Colonic mucosa (tissue), 4 donors: ENCODE results near the gene NCKAP5. TPM values are rescaled to one million over a fixed set of nuclear protein-coding genes. Genes with fewer than 3 reads are reported as not detected.

Experiments
- DNase-seq: peaks from one replicate; pipeline ENCODE4 v3.0.0-alpha.2; 2020
- H3K27ac ChIP-seq: fragments of 200-600 bp; one replicate; pipeline ENCODE4 v1.8.0; 2021
- H3K27me3 ChIP-seq: fragments of 200-600 bp; one replicate; pipeline ENCODE4 v1.8.0; 2021
- H3K36me3 ChIP-seq: fragments of 200-600 bp; one replicate; pipeline ENCODE4 v1.8.0; 2021
- H3K4me1 ChIP-seq: fragments of 200-600 bp; one replicate; pipeline ENCODE4 v1.8.0; 2021; ENCODE audit warnings: mild to moderate bottlenecking
- H3K4me3 ChIP-seq: fragments of 200-600 bp; one replicate; pipeline ENCODE4 v1.8.0; 2021
- H3K9ac ChIP-seq, 2 donors: one replicate each; pipeline ENCODE4 v1.7.0; 2013; ENCODE audit warnings: control low read depth in 2 of 2, low read depth in 2 of 2, low read length in 2 of 2
- H3K9me3 ChIP-seq: fragments of 200-600 bp; one replicate; pipeline ENCODE4 v1.8.0; 2021
- intact Hi-C: fragments of 100-400 bp; cut with DNase I; formaldehyde crosslinking; loops from one replicate; pipeline ENCODE4 v1.14.1; 2022
- total RNA-seq, 2 donors: library from RNA; stranded (reverse); fragmentation: NEBNext Ultra II Directional in 1 of 2; extraction: Animal tissue kit (Norgen Biotek cat#: 25700) in 1 of 2; gene quantifications; one replicate each; pipeline ENCODE4 v1.2.1, GENCODE V29; 2021
- TF ChIP-seq, protein P1 (sequence below): fragments of 200-600 bp; IDR thresholded peaks from one replicate; pipeline ENCODE4 v1.8.0; 2022; ENCODE audit warnings: antibody characterized with exemption, mild to moderate bottlenecking
- donor health status: healthy.
- donor health status: DM: no; HTN: no; CAD: no.
- donor health status: DM: no; HTN: no; CAD: no.

NCKAP5 gene
- total RNA-seq, 2 donors from 2014 or later, result 2.9 to 3.7 TPM

GRCh38 chr2:133371286-133371685 is 197.0 kb downstream of the NCKAP5 start:
- no peaks in the 10 kb centered on the region for H3K36me3 ChIP-seq
- no peak overlapping the region for H3K4me3 ChIP-seq
- H3K4me1 ChIP-seq, result no peaks in the 10 kb centered on the region
- no peak for DNase-seq
- no peak overlapping the region for H3K27ac ChIP-seq
- no peak overlapping the region for H3K9ac ChIP-seq
- H3K9me3 ChIP-seq, result no peaks in the 10 kb centered on the region
- intact Hi-C loops, result no loop called here
- TF ChIP-seq, protein P1, sequence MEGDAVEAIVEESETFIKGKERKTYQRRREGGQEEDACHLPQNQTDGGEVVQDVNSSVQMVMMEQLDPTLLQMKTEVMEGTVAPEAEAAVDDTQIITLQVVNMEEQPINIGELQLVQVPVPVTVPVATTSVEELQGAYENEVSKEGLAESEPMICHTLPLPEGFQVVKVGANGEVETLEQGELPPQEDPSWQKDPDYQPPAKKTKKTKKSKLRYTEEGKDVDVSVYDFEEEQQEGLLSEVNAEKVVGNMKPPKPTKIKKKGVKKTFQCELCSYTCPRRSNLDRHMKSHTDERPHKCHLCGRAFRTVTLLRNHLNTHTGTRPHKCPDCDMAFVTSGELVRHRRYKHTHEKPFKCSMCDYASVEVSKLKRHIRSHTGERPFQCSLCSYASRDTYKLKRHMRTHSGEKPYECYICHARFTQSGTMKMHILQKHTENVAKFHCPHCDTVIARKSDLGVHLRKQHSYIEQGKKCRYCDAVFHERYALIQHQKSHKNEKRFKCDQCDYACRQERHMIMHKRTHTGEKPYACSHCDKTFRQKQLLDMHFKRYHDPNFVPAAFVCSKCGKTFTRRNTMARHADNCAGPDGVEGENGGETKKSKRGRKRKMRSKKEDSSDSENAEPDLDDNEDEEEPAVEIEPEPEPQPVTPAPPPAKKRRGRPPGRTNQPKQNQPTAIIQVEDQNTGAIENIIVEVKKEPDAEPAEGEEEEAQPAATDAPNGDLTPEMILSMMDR, result no peak
- no peaks in the 10 kb centered on the region for H3K27me3 ChIP-seq

- Histone ChIP-seq H3K27ac (no peak overlapping the region), H3K9ac (no peak overlapping the region), H3K4me3 (no peak overlapping the region), H3K27me3 (no peaks in the 10 kb centered on the region), H3K9me3 (no peaks in the 10 kb centered on the region), H3K36me3 (no peaks in the 10 kb centered on the region), H3K4me1 (no peaks in the 10 kb centered on the region)
- TF ChIP-seq, protein P1, result no peak
- intact Hi-C loops, result no loop called here
- DNase-seq, result no peak
Observed at GRCh38 chr2:133369901-133370658, 198.2 kb downstream of the NCKAP5 start.

DNA sequence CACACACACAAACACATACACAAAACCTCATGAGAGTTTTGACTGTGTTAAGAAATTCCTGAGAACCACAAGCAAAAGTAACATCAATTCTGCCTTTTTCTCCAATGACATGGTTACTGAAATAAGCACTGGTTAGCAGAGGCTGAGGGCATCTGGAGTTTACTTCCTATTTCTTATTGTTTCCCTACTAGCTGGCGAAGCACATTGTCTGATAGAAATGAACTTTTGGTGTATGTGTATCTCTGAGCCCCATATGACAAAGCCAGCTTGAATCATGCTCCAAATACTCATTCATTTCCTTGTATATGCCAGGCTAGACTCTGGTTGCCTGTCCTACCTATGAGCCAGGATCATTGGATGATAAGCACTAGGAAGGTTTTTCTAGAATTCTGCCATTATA is 203.1 kb downstream of the NCKAP5 start:
- intact Hi-C loops, result no loop called here
- Histone ChIP-seq H3K9ac (no peak overlapping the region), H3K4me3 (no peak overlapping the region), H3K4me1 (no peaks in the 10 kb centered on the region), H3K27me3 (no peaks in the 10 kb centered on the region), H3K9me3 (no peaks in the 10 kb centered on the region), H3K36me3 (no peaks in the 10 kb centered on the region), H3K27ac (no peak overlapping the region)
- DNase-seq, result no peak
- TF ChIP-seq, protein P1, result no peak

GRCh38 chr2:133364636-133365035 is 203.6 kb downstream of the NCKAP5 start:
- Histone ChIP-seq H3K4me3 (no peak overlapping the region), H3K36me3 (no peaks in the 10 kb centered on the region), H3K9me3 (no peaks in the 10 kb centered on the region), H3K9ac (no peak overlapping the region), H3K4me1 (no peaks in the 10 kb centered on the region), H3K27me3 (no peaks in the 10 kb centered on the region), H3K27ac (no peak overlapping the region)
- DNase-seq, result no peak
- TF ChIP-seq, protein P1, result no peak
- intact Hi-C loops, result no loop called here

GRCh38 chr2:133363884-133364283 is 204.4 kb downstream of the NCKAP5 start:
- TF ChIP-seq, protein P1, result no peak
- H3K27me3 ChIP-seq, result no peaks in the 10 kb centered on the region
- H3K9me3 ChIP-seq, result no peaks in the 10 kb centered on the region
- H3K4me3 ChIP-seq, result no peak overlapping the region
- no peak for DNase-seq
- H3K4me1 ChIP-seq, result no peaks in the 10 kb centered on the region
- H3K27ac ChIP-seq, result no peak overlapping the region
- no peaks in the 10 kb centered on the region for H3K36me3 ChIP-seq
- H3K9ac ChIP-seq, result no peak overlapping the region
- intact Hi-C loops, result no loop called here
